ENCODE data around the gene SLPI.

Gene SLPI

GRCh38 chr20:45257711-45258110 lies 3.3 kb upstream of the SLPI start:
- ATAC-seq (ENCODE audit: low read depth), result no peak
- Histone ChIP-seq H3K27ac (ENCODE audit: poor library complexity, severe bottlenecking) (no peak overlapping the region), H3K27me3 (ENCODE audit: insufficient read depth, poor library complexity, severe bottlenecking) (no peaks in the 10 kb centered on the region), H3K4me1 (ENCODE audit: insufficient read depth, poor library complexity, severe bottlenecking) (peaks cover 25% of the 10 kb centered on the region), H3K36me3 (ENCODE audit: low read depth) (no peaks in the 10 kb centered on the region), H3K4me3 (ENCODE audit: severe bottlenecking) (no peak overlapping the region), H3K9me3 (ENCODE audit: severe bottlenecking) (no peaks in the 10 kb centered on the region)
- no peak for DNase-seq (ENCODE audit: low spot score)
- TF ChIP-seq CTCF (IDR thresholded peaks at IDR 0.05; ENCODE audit: poor library complexity, severe bottlenecking), result no peak

- peaks cover 25% of the 10 kb centered on the region for H3K4me1 ChIP-seq (ENCODE audit: insufficient read depth, poor library complexity, severe bottlenecking)
- no peaks in the 10 kb centered on the region for H3K9me3 ChIP-seq (ENCODE audit: severe bottlenecking)
- H3K27ac ChIP-seq (ENCODE audit: poor library complexity, severe bottlenecking), result no peak overlapping the region
- DNase-seq (ENCODE audit: low spot score), result no peak
- no peak for TF ChIP-seq CTCF (IDR thresholded peaks at IDR 0.05; ENCODE audit: poor library complexity, severe bottlenecking)
- ATAC-seq (ENCODE audit: low read depth), result no peak
- no peaks in the 10 kb centered on the region for H3K36me3 ChIP-seq (ENCODE audit: low read depth)
- H3K4me3 ChIP-seq (ENCODE audit: severe bottlenecking), result no peak overlapping the region
- H3K27me3 ChIP-seq (ENCODE audit: insufficient read depth, poor library complexity, severe bottlenecking), result no peaks in the 10 kb centered on the region
Measured at GRCh38 chr20:45257161-45257560, 2.8 kb upstream of the SLPI start.

GRCh38 chr20:45253261-45253660 lies 1.1 kb downstream of the SLPI start:
- TF ChIP-seq CTCF (IDR thresholded peaks at IDR 0.05; ENCODE audit: poor library complexity, severe bottlenecking), result no peak
- no peaks in the 10 kb centered on the region for H3K9me3 ChIP-seq (ENCODE audit: severe bottlenecking)
- peaks cover 25% of the 10 kb centered on the region for H3K4me1 ChIP-seq (ENCODE audit: insufficient read depth, poor library complexity, severe bottlenecking)
- DNase-seq (ENCODE audit: low spot score), result no peak
- no peaks in the 10 kb centered on the region for H3K27me3 ChIP-seq (ENCODE audit: insufficient read depth, poor library complexity, severe bottlenecking)
- no peak overlapping the region for H3K27ac ChIP-seq (ENCODE audit: poor library complexity, severe bottlenecking)
- ATAC-seq (ENCODE audit: low read depth), result peak; percentile 32; the same call in 2 of the 3 replicates
- H3K36me3 ChIP-seq (ENCODE audit: low read depth), result no peaks in the 10 kb centered on the region
- no peak overlapping the region for H3K4me3 ChIP-seq (ENCODE audit: severe bottlenecking)

GRCh38 chr20:45251884-45252560 lies 2.3 kb downstream of the SLPI start:
- Histone ChIP-seq H3K27me3 (ENCODE audit: insufficient read depth, poor library complexity, severe bottlenecking) (peaks cover 8% of the 10 kb centered on the region), H3K4me1 (ENCODE audit: insufficient read depth, poor library complexity, severe bottlenecking) (peaks cover 25% of the 10 kb centered on the region)

More at GRCh38 chr20:45251884-45252560, 2.3 kb downstream of the SLPI start:
- Histone ChIP-seq H3K4me3 (ENCODE audit: severe bottlenecking) (no peak overlapping the region), H3K27ac (ENCODE audit: poor library complexity, severe bottlenecking) (no peak overlapping the region), H3K36me3 (ENCODE audit: low read depth) (no peaks in the 10 kb centered on the region), H3K9me3 (ENCODE audit: severe bottlenecking) (no peaks in the 10 kb centered on the region)
- DNase-seq (ENCODE audit: low spot score) (no peak), ATAC-seq (ENCODE audit: low read depth) (no peak)
- TF ChIP-seq CTCF (IDR thresholded peaks at IDR 0.05; ENCODE audit: poor library complexity, severe bottlenecking), result no peak
